Colon (tissue), 2 donors: ENCODE data around the gene NLRP6.
"Not testable (repeated sequence)": the region's sequence is repeated elsewhere in the genome, so short reads cannot be mapped to it uniquely, and the experiment has no call there.

Experiments
- FAIRE-seq: peaks from 2 replicates; lab custom pipeline; 2012; peaks lifted over from hg19 to GRCh38; lab: Jason Lieb, UNC
- donor health status: control.
- donor health status: control.

NLRP6 gene

GRCh38 chr11:308740-309665 is 30.8 kb downstream of the NLRP6 start:
- FAIRE-seq: not testable (repeated sequence)

GRCh38 chr11:309979-310572 is 31.9 kb downstream of the NLRP6 start:
- not testable (repeated sequence) for FAIRE-seq

GRCh38 chr11:311013-311748 is 33.0 kb downstream of the NLRP6 start:
- FAIRE-seq: not testable (repeated sequence)

GRCh38 chr11:312092-312816 is 34.0 kb downstream of the NLRP6 start:
- no peak for FAIRE-seq

- FAIRE-seq: no peak
These were observed 35.1 kb downstream of the NLRP6 start for GRCh38 chr11:313304-313786.

GRCh38 chr11:313787-314553 is 35.8 kb downstream of the NLRP6 start, which contains the start of gene IFITM1:
Gene IFITM1, plus strand, starts transcription at chr11:314040. Its CDS starts 131 bp downstream, at chr11:314171.
- no peak for FAIRE-seq

GRCh38 chr11:314554-314875 is 36.3 kb downstream of the NLRP6 start:
- FAIRE-seq: not testable (repeated sequence)

GRCh38 chr11:315051-315481 is 36.9 kb downstream of the NLRP6 start:
- FAIRE-seq: no peak

- no peak for FAIRE-seq
These were observed 37.3 kb downstream of the NLRP6 start for GRCh38 chr11:315516-315994.

GRCh38 chr11:316031-316701 is 38.0 kb downstream of the NLRP6 start:
- no peak for FAIRE-seq

GRCh38 chr11:316891-317301 is 38.7 kb downstream of the NLRP6 start:
- no peak for FAIRE-seq

GRCh38 chr11:317668-318404 is 39.6 kb downstream of the NLRP6 start:
- FAIRE-seq: not testable (repeated sequence)

GRCh38 chr11:318405-319120 is 40.4 kb downstream of the NLRP6 start:
- FAIRE-seq: not testable (repeated sequence)

GRCh38 chr11:319121-319887 is 41.1 kb downstream of the NLRP6 start:
- not testable (repeated sequence) for FAIRE-seq

- not testable (repeated sequence) for FAIRE-seq
These were observed 41.7 kb downstream of the NLRP6 start for GRCh38 chr11:319888-320273.

- FAIRE-seq: no peak
These were observed 45.9 kb downstream of the NLRP6 start for GRCh38 chr11:324156-324555.

GRCh38 chr11:324593-325517 is 46.6 kb downstream of the NLRP6 start:
- not testable (repeated sequence) for FAIRE-seq
